Hepatocyte (in vitro differentiated cells): ENCODE measurements around the gene DCTN2.

Source experiments
- CTCF ChIP-seq: fragments of 200-600 bp; sonication (generic); IDR thresholded peaks from 2 replicates; pipeline ENCODE4 v1.5.1; 2016; ENCODE audit warnings: antibody characterized with exemption, mild to moderate bottlenecking; ENCODE audit not compliant: poor library complexity
- EZH2 ChIP-seq: fragments of 200-600 bp; sonication (generic); IDR thresholded peaks from 2 replicates; pipeline ENCODE4 v1.6.1; 2016; ENCODE audit warnings: antibody characterized with exemption, mild to moderate bottlenecking, borderline replicate concordance

- TF ChIP-seq CTCF (no peak), EZH2 (no peak)
Measured at GRCh38 chr12:57536597-57536942, 10.4 kb downstream of the DCTN2 start.
